Measurements from ENCODE around the gene TIMM10B. TPM values are rescaled to one million over a fixed set of nuclear protein-coding genes. Genes with fewer than 3 reads are reported as not detected.
A peak's percentile ranks its signal among the peaks of the same experiment; 100 is the strongest.

TIMM10B gene
- total and polyA plus RNA-seq, 2 of the 13 experiments (the other 11 are each of a cell fraction or from before 2014, with no cell fraction given) = 34.9 to 39.5 TPM

DNA sequence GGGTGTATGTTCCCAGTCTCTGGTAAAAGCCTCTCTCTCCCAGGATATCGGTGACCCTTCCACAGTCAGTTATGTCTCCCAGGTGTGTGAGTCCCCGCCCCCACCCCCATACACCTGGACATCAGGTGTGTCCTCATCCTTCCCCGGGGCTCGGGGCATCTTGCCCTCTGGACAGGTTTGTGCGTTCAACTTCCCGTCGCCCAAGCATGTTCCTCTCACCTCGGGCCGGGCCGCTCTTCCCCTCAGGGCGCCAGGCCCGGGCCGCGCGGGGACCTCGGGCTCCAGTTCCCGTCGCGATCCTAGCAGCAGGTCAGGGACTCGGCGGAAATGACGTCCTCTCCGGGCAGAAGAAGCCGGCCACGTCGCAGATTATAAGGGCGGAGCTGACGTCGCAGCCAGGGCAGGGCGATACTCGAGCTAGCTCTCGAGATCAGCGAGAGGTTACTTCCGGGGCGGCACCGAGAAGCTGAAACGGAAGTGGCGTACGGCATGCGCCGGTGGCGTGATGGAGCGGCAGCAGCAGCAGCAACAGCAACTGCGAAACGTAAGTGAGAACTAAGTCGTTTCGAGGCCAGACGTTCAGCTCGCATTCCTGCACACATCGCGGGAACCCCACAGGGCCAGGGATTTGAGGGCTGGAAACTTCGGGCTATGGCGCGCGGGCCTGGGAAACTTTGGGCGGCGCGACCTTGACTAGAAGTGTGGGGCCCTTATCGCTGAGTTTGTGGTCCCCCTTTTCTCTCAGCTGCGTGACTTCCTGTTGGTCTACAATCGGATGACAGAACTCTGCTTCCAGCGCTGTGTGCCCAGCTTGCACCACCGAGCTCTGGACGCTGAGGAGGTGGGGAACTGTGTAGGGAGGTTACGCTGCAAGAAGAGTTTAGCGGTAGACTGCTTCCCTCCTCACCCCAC is at the start of gene TIMM10B, which contains the start of gene ARFIP2 (continued):
- TF ChIP-seq, protein P1, sequence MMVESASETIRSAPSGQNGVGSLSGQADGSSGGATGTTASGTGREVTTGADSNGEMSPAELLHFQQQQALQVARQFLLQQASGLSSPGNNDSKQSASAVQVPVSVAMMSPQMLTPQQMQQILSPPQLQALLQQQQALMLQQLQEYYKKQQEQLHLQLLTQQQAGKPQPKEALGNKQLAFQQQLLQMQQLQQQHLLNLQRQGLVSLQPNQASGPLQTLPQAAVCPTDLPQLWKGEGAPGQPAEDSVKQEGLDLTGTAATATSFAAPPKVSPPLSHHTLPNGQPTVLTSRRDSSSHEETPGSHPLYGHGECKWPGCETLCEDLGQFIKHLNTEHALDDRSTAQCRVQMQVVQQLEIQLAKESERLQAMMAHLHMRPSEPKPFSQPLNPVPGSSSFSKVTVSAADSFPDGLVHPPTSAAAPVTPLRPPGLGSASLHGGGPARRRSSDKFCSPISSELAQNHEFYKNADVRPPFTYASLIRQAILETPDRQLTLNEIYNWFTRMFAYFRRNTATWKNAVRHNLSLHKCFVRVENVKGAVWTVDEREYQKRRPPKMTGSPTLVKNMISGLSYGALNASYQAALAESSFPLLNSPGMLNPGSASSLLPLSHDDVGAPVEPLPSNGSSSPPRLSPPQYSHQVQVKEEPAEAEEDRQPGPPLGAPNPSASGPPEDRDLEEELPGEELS (CRISPR knock-in tag; IDR thresholded peaks at IDR 0.05) = no peak
- TF ChIP-seq TBX3 (IDR thresholded peaks at IDR 0.05; ENCODE audit: borderline replicate concordance) (0 out of 2 replicates have a peak, but pooled peaks have one; percentile 15), MNT (IDR thresholded peaks at IDR 0.05) (peak; percentile 67; the same call in 1 of the 2 replicates), MAF1 (CRISPR knock-in tag; IDR thresholded peaks at IDR 0.05; ENCODE audit: borderline replicate concordance) (no peak), MXD4 (CRISPR knock-in tag; IDR thresholded peaks at IDR 0.05) (no peak; the same call in 1 of the 2 replicates), ZNF580 (CRISPR knock-in tag; IDR thresholded peaks at IDR 0.05; ENCODE audit: borderline replicate concordance, low read depth) (peak; percentile 69; the same call in 1 of the 2 replicates), ZNF558 (CRISPR knock-in tag; IDR thresholded peaks at IDR 0.05; ENCODE audit: borderline replicate concordance) (0 out of 2 replicates have a peak, but pooled peaks have one; percentile 54), RARA (CRISPR knock-in tag; IDR thresholded peaks at IDR 0.05) (peak; percentile 8; the same call in 1 of the 2 replicates), MAZ (IDR thresholded peaks at IDR 0.05; ENCODE audit: borderline replicate concordance, low read depth, low read length) (no peak), MAZ (CRISPR knock-in tag; IDR thresholded peaks at IDR 0.05; ENCODE audit: low read depth) (peak; percentile 67), HDAC2 (CRISPR knock-in tag; IDR thresholded peaks at IDR 0.05) (peak; percentile 59; the same call in 1 of the 2 replicates), ZNF564 (CRISPR knock-in tag; IDR thresholded peaks at IDR 0.05) (no peak), POLR2A (IDR thresholded peaks at IDR 0.05; ENCODE audit: insufficient read depth in 1 of 2, low read depth in 2 of 2, low read length in 2 of 2) (peak; percentile 94 to 98), ZNF687 (CRISPR knock-in tag; IDR thresholded peaks at IDR 0.05) (peak; percentile 98)
- TF ChIP-seq, protein P2, sequence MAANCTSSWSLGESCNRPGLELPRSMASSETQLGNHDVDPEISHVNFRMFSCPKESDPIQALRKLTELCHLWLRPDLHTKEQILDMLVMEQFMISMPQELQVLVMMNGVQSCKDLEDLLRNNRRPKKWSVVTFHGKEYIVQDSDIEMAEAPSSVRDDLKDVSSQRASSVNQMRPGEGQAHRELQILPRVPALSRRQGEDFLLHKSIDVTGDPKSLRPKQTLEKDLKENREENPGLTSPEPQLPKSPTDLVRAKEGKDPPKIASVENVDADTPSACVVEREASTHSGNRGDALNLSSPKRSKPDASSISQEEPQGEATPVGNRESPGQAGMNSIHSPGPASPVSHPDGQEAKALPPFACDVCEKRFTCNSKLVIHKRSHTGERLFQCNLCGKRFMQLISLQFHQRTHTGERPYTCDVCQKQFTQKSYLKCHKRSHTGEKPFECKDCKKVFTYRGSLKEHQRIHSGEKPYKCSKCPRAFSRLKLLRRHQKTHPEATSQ (CRISPR knock-in tag; IDR thresholded peaks at IDR 0.05; ENCODE audit: borderline replicate concordance) = no peak
